CD4-positive, alpha-beta T cell treated with Interleukin-21 for 1 hour (primary cell): ENCODE measurements around the gene TPO.
A peak's percentile ranks its signal among the peaks of the same experiment; 100 is the strongest.
"Not testable (repeated sequence)": the region's sequence is repeated elsewhere in the genome, so short reads cannot be mapped to it uniquely, and the experiment has no call there.

Experiments used
- DNase-seq: peaks from one replicate; pipeline ENCODE4 v3.0.0-alpha.2; 2020

TPO gene

DNA sequence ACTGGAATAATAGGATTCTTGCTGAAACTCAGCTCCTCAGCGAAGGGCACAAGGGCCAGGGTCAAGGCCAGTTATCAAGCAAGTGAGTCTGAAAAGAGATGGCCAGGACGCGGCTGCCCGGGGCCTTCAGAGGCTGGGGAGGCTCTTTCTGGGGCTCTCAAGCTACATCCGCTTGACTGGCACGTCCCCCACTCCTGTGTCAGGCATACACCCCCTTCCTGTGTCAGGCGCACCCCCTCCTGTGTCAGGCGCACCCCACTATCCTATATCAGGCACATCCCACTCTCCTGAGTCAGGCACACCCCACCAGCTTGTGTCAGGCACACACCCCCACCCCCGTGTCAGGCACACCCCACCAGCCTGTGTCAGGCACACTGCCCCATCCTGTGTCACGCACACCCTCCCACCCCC is 91.8 kb downstream of the TPO start:
- no peak for DNase-seq

DNA sequence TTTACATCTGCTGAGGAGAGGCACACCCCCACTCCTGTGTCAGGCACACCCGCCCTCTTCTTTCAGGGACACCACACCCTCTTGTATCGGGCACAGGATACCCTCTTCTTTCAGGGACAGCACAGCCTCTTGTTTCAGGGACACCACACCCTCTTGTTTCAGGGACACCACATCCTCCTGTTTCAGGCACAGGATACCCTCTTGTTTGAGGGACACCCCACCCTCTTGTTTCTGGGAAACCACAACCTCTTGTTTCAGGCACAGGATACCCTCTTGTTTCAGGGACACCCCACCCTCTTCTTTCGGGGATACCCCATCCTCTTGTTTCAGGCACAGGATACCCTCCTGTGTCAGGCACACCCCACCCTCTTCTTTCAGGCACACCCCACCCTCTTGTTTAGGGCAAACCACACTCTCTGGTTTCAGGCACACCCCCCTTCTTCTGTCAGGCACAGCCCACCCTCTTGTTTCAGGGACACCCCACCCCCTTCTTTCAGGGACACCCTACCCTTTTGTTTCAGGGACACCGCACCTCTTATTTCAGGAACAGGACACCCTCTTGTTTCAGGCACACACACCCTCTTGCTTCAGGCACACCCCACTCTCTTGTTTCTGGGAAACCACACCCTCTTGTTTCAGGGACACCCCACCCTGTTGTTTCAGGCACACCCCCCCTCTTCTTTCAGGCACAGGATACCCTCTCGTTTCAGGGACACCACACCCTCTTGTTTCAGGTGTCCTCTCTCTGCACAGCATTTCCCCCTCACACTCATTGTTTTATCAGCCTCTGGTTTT is 96.2 kb downstream of the TPO start:
- DNase-seq = peak; percentile 53

DNA sequence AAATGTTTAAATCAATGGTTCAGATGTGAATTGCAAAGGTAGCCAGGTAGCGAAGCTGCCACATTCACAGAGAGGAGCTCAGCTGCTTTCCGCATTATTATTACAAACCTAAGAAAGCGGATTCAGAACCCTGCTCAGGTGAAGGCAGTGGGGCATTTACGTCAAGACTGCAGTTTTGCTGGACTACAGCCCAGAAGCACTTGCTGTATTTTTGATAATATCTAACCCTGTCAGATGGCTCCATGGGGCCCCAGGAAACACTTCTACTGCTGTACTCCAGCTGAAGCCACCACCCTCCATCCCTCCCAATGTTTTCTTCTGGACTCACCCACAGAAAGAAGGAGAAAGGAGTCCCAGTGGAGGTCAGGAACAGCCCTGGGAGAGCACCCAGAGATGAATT is 96.9 kb downstream of the TPO start:
- DNase-seq = no peak

DNA sequence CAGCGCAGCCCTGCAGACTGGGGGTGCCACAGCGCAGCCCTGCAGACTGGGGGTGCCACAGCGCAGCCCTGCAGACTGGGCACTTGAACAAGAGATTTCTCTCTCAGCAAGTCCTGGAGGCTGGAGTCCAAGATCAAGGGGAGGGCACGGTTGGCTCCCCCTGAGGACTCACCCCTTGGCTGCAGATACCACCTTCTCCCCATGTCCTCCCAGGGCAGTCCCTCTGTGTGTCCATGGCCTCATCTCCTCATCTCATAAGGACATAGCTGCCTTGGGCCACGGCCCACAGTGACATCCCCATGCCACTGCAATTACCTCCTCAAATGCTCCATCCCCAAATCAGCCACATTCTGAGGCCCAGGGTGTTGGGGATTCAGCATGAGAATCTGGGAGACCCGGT is 98.2 kb downstream of the TPO start:
- DNase-seq = no peak

DNA sequence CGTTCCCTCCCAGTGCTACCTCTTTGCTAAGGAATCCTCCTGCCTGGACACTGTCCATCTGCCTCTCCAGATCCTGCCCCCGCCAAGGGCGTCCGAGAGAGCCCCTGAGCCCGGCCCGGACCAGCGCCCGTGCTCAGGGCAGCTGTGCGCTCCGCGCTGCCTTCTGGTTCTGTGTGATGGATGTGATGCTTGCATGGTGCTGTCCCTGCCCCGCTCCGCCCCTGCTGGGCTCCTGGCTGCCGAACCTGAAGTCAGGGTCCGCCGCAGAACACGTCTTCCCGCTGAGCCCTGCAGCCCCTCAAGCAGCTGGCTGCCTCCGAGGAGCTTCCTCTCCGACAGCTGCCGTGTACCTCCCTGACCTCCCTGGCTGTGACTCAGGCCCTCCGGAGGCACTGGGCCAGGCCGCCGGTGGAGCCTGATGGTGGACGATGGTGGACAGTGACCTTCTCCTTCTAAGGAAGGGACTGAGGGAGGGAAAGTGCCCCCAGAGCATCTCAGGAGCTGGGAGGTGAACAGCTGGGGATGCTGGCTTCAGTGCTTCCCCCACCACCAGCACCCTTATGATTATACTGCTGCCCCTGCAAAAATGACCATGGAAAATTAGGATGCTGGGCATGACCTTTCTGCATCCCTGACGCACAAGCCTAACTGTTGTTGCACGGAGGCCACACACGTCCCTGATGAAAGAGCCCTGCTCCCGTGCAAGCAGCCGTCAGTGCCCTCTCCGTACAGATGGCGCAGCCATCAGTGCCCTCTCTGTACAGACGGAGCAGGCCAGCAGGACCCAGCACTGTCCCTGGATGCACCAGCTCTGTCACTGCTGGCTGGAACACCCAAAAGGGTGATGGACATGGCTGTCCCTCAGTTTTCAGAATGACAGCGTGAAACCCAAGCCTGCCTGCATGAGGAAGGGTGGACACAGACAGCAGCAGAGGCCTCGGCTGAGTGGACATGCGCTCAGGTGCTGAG is 99.3 kb downstream of the TPO start:
- no peak for DNase-seq

DNA sequence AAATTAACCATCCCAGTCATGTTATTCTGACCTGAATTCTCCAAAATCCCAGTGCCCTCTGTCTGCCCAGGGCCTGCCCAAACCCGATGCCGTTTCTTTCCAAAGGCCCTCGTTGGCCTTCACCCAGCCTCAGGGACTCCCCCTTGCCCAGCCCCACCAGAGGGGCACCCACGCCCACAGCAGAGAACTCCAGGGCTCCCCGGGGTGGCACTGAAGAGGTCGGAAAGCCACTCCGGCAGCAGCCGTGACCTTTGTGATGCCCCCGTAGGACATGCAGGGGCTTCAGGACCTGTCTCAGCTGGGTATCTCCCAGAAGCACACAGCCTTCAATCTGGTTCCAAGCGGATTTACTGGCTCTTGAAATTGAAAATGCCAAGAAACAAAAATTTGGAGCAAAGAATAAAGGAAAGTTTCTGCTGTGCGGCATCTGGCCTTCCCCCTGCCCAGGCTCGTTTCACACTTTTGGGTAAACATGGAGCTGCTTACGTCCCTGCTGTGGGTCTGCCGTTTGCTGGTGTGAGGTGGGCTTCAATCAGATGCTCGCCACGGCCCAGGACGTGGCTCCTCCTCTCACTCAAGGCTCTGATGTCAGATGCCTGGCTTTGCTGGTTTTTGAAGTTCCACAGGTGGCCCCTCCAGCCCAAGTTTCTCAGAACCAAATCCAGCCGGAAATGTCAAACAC is 101.3 kb downstream of the TPO start:
- no peak for DNase-seq

DNA sequence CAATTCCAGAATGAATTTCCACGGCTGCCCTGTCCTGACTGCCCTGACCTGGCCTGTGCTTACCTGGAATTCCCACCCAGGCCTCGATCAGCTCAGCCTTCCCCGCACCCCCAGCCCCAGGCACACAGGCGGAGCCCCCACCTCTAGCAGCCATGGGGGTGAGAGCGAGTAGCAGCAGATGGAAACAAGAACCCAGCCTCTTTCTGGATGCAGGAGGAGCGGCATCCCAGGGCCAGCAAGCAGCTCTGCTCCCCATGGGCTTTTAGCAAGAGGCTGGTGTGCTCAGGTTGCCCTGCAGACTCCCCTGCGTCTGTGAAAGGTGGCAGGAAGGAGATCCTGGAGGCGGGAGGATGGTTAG is 101.8 kb downstream of the TPO start:
- no peak for DNase-seq

DNA sequence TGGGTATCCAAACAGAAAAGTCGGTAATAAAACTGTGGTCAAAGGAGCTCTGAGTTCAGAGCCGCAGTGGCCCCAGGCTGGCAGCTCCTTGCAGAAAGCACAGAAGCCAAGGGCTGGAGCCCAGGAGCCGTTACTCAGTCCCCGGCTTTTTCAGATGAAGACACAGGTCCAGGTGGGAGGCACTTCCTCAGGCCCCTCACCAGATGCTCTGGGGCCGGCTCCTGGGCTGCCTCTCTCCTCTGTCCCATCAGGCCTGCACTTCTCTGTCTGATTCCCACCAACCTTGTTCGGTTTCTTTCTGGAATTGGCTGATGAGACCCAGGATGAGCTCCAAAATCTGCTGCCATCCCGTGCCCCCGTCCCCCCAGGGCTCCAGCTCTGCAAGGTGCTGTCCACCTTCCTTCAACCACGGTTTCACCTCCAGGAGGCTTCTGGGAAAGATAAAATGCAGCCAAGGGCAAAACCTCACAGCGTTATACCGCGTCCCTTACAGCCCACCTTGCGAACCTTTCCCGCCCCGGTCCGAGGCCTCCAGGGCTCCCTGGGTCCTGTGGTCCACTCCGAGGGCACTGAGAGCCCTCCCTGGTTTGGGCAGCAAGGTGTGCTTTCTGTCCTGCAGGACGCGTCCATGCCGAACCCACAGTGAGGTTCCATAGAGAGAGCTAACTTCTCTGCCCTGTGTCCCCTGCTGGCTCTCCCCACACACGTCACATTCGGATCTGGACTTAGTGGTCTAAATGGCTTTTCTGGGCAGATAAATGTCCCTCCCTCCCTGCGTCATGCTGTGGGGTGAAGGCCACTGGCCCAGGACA is 102.9 kb downstream of the TPO start:
- no peak for DNase-seq

DNA sequence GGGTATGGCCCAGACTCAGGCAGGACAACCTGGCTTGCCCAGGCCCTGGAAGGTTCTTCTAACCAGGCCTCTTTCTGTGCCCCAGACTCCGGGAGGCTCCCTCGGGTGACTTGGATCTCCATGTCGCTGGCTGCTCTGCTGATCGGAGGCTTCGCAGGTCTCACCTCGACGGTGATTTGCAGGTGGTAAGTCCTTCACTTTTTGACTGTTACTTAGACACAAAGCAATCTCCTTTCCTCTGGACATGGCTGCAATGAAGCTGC is 103.5 kb downstream of the TPO start:
- no peak for DNase-seq

DNA sequence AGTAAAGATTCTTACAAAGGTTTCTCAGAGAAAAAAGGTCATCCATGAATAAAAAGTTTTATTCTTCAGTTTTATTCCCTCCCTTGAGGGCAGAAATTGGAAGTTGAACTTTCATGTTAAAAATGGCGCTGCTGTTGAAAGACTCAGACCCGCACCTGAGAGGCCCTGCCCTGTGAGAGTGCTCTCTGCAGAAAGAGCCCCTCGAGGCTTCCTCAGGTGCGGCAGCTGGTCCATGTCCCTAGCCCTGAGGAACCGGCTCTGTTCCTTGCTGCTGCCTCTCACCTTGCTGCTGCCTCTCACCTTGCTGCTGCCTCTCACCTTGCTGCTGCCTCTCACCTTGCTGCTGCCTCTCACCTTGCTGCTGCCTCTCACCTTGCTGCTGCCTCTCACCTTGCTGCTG is 104.0 kb downstream of the TPO start:
- DNase-seq = not testable (repeated sequence)

DNA sequence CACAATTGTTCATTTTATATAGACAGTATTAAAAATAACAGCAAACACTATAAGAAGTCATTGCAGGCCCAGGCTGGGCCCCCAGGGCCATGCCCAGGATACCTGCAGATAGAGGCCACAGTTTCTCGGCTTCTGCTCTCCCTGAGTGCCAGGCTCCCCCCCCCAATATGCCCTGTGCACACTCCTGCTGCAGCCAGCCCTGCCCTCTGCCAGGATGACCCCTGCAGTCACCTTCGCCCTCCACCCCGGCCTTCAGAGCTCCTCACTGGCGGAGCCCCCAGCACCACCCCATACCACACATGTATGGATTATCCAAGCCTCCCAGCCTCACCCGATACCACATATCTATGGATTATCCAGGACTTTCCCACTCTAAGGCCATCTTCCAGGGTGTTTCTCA is 104.5 kb downstream of the TPO start:
- DNase-seq = no peak

DNA sequence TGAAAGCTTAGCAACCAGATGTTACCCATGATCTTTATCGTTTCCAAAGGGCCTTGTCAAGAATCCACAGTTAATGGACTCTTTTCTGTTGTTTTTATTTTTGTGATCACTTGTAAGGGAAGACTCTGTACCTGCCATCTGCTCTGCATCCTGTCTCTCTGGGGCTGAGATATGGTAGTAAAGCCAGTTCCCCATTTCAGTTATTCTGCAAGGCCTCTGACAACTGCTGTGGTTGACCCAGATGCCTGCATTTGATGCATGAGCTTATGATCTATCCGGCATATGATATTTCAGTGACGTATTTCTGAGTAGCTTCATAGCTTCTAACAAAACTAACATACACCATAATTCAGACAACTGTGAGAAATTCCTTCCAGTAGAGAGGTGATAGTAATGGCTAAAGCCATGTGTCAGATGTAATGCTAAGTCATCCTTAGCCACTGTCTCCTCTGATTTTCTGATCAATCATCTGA is 105.1 kb downstream of the TPO start:
- peak; percentile 30 for DNase-seq

DNA sequence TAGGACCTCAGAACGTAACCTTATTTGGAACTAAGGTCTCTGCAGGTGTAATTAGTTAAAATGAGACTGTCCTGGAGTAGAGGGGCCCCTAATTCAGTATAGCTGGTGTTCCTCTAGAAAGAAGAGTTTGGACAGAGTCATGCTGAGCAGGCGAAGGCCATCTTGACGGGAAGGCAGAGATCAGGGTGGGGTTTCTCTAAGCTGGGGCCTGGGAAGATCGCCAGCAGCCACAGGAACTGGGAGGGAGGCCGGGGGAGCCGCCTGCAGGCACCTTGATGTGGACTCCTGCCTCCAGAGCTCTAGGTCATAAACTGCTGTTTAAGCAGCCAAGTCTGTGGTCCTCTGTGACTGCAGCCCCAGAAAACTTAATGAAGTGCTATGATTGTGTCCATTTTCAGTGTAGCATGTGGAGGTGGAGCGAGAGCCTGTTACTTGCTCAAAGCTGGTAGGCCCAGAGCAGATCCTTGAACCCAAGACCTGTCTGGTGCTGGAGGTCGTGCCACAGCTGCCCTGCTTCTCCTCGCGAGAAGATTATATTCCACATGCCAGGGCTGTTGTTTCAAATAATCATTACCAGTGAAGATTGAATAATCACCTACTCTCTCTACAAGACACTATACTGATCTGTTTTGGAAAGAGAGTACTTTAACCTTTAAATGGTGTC is 105.7 kb downstream of the TPO start:
- DNase-seq = no peak

DNA sequence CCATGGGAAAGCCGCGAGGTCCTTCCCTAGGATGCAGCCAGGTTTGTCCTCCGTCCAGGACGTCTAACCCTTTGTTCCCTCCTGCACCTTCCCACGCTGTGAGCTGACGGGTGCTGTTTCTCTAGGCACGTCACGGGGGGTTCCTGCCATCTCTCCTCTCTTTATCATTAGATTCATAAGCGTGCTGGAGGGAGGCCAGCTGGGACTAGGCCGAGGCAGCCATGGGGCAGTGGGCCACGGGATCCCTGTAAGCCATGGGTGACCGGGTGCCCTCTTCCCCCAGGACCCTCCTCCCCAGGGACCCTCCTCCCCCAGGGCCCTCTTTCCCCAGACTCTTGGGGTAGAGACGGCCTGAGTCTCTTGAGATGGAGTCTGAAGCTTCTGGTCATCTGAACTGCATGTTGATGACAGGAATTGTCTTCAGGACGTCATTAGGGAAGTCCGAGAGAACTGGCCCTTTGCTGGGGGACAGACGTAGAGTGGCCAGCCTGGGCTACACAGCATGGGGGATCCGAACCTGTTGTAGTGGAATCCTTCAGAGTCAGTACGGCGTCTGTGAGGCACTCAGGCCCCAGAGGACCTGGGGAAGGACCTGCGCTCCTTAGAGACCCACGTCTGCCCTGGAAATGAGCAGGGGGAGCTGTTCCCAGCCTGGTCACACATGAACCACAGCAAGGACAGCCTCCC is 108.1 kb downstream of the TPO start:
- no peak for DNase-seq

DNA sequence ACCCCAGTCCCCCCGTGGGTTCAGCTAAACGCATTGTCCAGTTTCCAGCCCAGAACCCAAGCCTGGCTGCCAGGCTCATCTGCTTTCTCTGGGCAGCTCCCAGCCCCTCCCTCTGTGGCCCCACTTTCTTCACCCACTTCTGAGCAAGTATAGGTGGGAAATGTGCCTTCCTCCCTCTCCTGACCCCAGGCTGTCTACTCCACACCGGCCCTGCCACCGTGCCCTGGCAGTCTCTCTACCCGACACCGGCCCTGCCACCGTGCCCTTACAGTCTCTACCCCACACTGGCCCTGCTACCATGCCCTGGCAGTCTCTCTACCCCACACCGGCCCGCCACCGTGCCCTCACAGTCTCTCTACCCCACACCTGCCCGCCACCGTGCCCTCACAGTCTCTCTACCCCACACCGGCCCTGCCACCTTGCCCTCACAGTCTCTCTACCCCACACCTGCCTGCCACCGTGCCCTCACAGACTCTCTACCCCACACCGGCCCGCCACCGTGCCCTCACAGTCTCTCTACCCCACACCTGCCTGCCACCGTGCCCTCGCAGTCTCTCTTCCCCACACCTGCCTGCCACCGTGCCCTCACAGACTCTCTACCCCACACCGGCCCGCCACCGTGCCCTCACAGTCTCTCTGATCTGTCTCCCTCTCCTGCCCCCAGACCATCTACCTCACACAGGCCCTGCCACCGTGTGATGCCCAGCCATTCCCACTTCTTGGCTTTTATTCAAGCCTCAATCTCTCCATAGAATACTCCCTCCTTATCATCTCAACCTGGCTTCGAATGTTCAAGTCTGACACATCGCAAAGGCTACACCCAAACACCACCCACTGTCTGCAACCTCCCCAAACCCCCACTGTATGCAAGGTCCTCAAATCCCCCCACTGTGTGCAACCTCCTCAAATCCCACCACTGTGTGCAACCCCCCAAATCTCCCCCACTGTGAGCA is 108.9 kb downstream of the TPO start:
- no peak for DNase-seq

DNA sequence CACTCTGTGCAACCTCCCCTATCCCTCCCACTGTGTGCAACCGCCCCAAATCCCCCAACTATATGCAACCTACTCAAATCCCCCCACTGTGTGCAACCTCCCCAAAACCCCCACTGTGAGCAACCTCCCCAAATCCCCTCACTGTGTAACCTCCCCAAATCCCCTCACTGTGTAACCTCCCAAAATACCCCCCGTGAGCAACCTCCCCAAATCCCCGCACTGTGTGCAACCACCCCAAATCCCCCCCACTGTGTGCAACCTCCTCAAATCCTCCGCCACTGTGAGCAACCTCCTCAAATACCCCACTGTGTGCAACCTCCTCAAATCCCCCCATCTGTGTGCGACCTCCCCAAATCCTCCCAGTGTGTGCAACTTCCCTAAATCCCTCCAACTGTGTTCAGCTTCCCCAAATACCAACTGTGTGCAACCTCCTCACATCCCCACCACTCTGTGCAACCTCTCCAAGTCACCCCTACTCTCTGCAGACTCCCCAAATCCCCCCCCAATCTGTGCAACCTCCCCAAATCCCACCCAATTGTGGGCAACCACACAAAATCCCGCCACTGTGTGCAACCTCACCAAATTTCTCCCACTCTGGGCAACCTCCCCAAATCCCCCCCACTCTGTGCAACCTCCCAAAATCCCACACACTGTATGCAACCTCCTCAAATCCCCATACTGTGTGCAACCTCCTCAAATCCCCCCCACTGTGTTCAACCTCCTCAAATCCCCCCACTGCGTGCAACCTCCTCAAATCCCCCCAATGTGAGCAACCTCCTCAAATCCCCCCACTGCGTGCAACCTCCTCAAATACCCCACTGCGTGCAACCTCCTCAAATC is 114.1 kb downstream of the TPO start:
- DNase-seq = no peak

DNA sequence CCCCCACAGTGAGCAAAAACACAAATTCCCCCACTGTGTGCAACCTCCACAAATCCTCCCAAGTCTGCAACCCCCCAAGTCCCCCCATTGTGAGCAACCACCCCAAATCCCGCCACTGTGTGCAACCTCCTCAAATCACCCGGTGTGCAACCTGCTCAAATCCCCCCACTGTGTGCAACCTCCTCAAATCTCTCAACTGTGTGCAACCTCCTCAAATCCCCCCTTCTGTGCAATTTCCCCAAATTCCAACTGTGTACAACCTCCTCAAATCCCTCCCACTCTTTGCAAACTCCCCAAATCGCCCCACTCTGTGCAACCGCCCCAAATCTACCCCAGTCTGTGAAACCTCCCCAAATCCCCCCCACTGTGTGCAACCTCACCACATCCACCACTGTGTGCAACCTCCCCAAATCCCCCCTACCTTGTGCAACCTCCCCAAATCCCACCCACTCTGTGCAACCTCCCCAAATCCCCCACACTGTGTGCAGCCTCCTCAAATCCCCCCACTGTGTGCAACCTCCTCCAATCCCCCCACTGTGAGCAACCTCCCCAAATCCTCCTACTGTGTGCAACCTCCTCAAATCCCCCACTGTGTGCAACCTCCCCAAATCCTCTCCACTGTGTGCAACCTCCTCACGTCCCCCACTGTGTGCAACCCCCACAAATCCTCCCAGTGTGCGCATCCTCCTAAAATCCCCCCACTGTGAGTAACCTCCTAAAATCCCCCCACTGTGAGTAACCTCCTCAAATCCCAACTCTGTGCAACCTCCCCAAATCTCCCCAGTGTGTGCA is 115.2 kb downstream of the TPO start:
- no peak for DNase-seq

DNA sequence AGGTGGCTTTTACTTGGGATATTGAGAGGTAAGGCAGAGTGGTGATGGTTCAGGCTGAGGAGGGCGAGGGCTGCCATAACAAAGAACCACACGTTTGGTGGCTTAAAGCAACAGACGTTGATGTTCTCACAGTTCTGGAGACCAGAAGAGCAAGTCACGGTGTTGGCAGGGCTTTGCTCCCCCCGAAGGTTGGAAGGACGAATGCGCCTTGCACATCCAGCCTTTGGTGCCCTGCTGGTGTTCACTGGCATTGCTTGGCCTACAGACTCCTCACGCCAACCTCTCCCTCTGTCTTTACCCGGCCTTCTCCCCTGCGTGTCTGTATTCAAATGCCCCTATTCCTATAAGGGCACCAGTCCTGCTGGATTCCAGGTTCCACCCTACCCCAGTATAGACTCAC is 125.4 kb downstream of the TPO start:
- DNase-seq = no peak

DNA sequence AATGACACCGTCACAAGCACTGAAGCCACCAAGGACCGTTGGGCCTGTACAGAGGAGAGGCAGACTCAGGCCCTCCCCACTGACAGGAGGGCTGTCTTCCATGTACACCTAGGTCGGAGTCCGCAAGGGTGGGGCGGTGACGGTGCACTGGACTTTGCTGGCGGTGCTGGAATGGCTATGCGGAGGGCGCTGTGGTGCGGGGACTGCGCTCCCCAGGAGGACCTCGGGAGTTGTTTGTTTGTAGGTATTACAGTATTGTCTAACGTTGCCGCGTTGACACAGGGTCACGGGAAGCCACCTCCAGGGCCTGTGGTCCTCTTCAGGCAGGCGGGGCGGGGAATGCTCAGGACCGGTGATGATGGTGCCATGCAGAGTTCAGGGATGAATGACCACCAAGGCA is 126.2 kb downstream of the TPO start:
- no peak for DNase-seq
